Body of pancreas (tissue), 4 donors: Measurements from ENCODE around the gene EPYC.

Experiments
- POLR2A ChIP-seq, 3 donors: fragments of 450-650 bp; IDR thresholded peaks; one replicate each; pipeline ENCODE4 v1.6.1; 2016; ENCODE audit warnings: antibody characterized with exemption in 3 of 3, mild to moderate bottlenecking in 2 of 3
- TF ChIP-seq, protein P1 (sequence below), 7 experiments: fragments of 450-650 bp in 4 of 7; fragments of 200-600 bp in 3 of 7; sonication (generic) in 3 of 7; IDR thresholded peaks; one replicate each; pipeline ENCODE4 v1.5.1; 2016 to 2019; ENCODE audit warnings: antibody characterized with exemption in 7 of 7

GRCh38 chr12:90965204-90965603, 39.6 kb downstream of the EPYC start:
- no peak for TF ChIP-seq POLR2A (IDR thresholded peaks at IDR 0.05)
- TF ChIP-seq, protein P1, sequence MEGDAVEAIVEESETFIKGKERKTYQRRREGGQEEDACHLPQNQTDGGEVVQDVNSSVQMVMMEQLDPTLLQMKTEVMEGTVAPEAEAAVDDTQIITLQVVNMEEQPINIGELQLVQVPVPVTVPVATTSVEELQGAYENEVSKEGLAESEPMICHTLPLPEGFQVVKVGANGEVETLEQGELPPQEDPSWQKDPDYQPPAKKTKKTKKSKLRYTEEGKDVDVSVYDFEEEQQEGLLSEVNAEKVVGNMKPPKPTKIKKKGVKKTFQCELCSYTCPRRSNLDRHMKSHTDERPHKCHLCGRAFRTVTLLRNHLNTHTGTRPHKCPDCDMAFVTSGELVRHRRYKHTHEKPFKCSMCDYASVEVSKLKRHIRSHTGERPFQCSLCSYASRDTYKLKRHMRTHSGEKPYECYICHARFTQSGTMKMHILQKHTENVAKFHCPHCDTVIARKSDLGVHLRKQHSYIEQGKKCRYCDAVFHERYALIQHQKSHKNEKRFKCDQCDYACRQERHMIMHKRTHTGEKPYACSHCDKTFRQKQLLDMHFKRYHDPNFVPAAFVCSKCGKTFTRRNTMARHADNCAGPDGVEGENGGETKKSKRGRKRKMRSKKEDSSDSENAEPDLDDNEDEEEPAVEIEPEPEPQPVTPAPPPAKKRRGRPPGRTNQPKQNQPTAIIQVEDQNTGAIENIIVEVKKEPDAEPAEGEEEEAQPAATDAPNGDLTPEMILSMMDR (IDR thresholded peaks at IDR 0.05), result no peak
